Liver (tissue), 9 donors: Measurements from ENCODE around the gene GULP1. TPM values are rescaled to one million over a fixed set of nuclear protein-coding genes. Genes with fewer than 3 reads are reported as not detected.
"Not testable (repeated sequence)": the region's sequence is repeated elsewhere in the genome, so short reads cannot be mapped to it uniquely, and the experiment has no call there.

ENCODE experiments used
- DNase-seq: peaks from one replicate; pipeline ENCODE4 v3.0.0-alpha.2; 2017; ENCODE audit warnings: low spot score
- H3K27ac ChIP-seq, 2 donors: one replicate each; pipeline ENCODE4 v1.7.0; 2013; ENCODE audit warnings: inconsistent platforms in 2 of 2, low read length in 2 of 2, control low read depth in 1 of 2, low read depth in 1 of 2, mild to moderate bottlenecking in 1 of 2
- H3K27me3 ChIP-seq, 4 donors: one replicate each; pipeline versions ENCODE4 v1.6.1 to v1.7.0; 2013; ENCODE audit warnings: low read length in 3 of 4, inconsistent platforms in 1 of 4, mild to moderate bottlenecking in 1 of 4, moderate library complexity in 1 of 4; ENCODE audit not compliant: control insufficient read depth in 4 of 4, insufficient read depth in 4 of 4
- H3K36me3 ChIP-seq, 4 donors: one replicate each; pipeline versions ENCODE4 v1.6.1 to v1.7.0; 2013; ENCODE audit warnings: low read length in 3 of 4, mild to moderate bottlenecking in 3 of 4, low read depth in 1 of 4, moderate library complexity in 1 of 4; ENCODE audit not compliant: control insufficient read depth in 4 of 4, insufficient read depth in 3 of 4
- H3K4me1 ChIP-seq, 4 donors: one replicate each; pipeline versions ENCODE4 v1.6.1 to v1.7.0; 2013; ENCODE audit warnings: low read length in 3 of 4, mild to moderate bottlenecking in 3 of 4, moderate library complexity in 1 of 4; ENCODE audit not compliant: control insufficient read depth in 4 of 4, insufficient read depth in 4 of 4
- H3K4me3 ChIP-seq, 3 donors: one replicate each; pipeline versions ENCODE4 v1.6.1 to v1.7.0; 2013; ENCODE audit warnings: low read length in 3 of 3, control low read depth in 1 of 3, low read depth in 1 of 3, mild to moderate bottlenecking in 1 of 3
- H3K9ac ChIP-seq, 2 donors: one replicate each; pipeline ENCODE4 v1.7.0; 2013; ENCODE audit warnings: low read length in 2 of 2, mild to moderate bottlenecking in 2 of 2, moderate library complexity in 2 of 2, control low read depth in 1 of 2, low read depth in 1 of 2
- H3K9me3 ChIP-seq, 4 donors: one replicate each; pipeline versions ENCODE4 v1.6.1 to v1.7.0; 2013; ENCODE audit warnings: low read length in 3 of 4; ENCODE audit not compliant: control insufficient read depth in 4 of 4
- EGR1 ChIP-seq, 2 donors: IDR thresholded peaks; 2 replicates each; pipeline ENCODE4 v1.6.1; 2016 to 2018; ENCODE audit warnings: antibody characterized with exemption in 2 of 2, low read depth in 2 of 2
- FOXA1 ChIP-seq: IDR thresholded peaks from 2 replicates; pipeline ENCODE4 v1.6.1; 2016; ENCODE audit warnings: antibody characterized with exemption
- FOXA2 ChIP-seq: IDR thresholded peaks from 2 replicates; pipeline ENCODE4 v1.6.1; 2016; ENCODE audit warnings: antibody characterized with exemption
- GABPA ChIP-seq, 2 donors: IDR thresholded peaks in 1 of 2; conservative IDR thresholded peaks in 1 of 2; 2 replicates each; pipeline ENCODE4 v1.6.1; 2016; ENCODE audit warnings: antibody characterized with exemption in 2 of 2, mild to moderate bottlenecking in 1 of 2, moderate library complexity in 1 of 2
- HNF4A ChIP-seq, 2 donors: conservative IDR thresholded peaks; 2 replicates each; pipeline ENCODE4 v1.6.1; 2016; ENCODE audit warnings: antibody characterized with exemption in 2 of 2, mild to moderate bottlenecking in 2 of 2
- HNF4G ChIP-seq: IDR thresholded peaks from 2 replicates; pipeline ENCODE4 v1.6.1; 2016; ENCODE audit warnings: antibody characterized with exemption
- JUND ChIP-seq, 2 donors: IDR thresholded peaks; 2 replicates each; pipeline ENCODE4 v1.6.1; 2016; ENCODE audit warnings: antibody characterized with exemption in 2 of 2
- NR2F2 ChIP-seq: IDR thresholded peaks from 2 replicates; pipeline ENCODE4 v1.6.1; 2016; ENCODE audit warnings: antibody characterized with exemption
- RAD21 ChIP-seq, 2 donors: IDR thresholded peaks; 2 replicates each; pipeline ENCODE4 v1.6.1; 2016; ENCODE audit warnings: antibody characterized with exemption in 2 of 2, mild to moderate bottlenecking in 2 of 2
- RXRA ChIP-seq, 2 donors: IDR thresholded peaks; 2 replicates each; pipeline ENCODE4 v1.6.1; 2017 to 2018; ENCODE audit warnings: antibody characterized with exemption in 2 of 2, mild to moderate bottlenecking in 1 of 2
- SP1 ChIP-seq: IDR thresholded peaks from 2 replicates; pipeline ENCODE4 v1.6.1; 2018; ENCODE audit warnings: antibody characterized with exemption, mild to moderate bottlenecking
- TAF1 ChIP-seq: conservative IDR thresholded peaks from 2 replicates; pipeline ENCODE4 v1.6.1; 2016; ENCODE audit warnings: antibody characterized with exemption, mild to moderate bottlenecking
- YY1 ChIP-seq: IDR thresholded peaks from 2 replicates; pipeline ENCODE4 v1.6.1; 2016; ENCODE audit warnings: antibody characterized with exemption, mild to moderate bottlenecking
- WGBS: extraction: QIAGEN DNeasy Blood & Tissue Kit; methylation state at CpG from one replicate; pipeline ENCODE4 v1.1.7; 2013; 5-methylcytosine and 5-hydroxymethylcytosine counted together
- polyA plus RNA-seq, 2 donors: library from polyadenylated mRNA; stranded (reverse) in 1 of 2; unstranded in 1 of 2; fragments of 200-250 nt in 1 of 2; fragments of >200 nt in 1 of 2; fragmentation: Nextera tagmentation in 1 of 2; extraction: Ambion mirVana in 1 of 2; gene quantifications; one replicate each; pipeline versions ENCODE4 v1.2.1 to v1.2.3, GENCODE V29; 2013 to 2015
- total RNA-seq, 2 donors: library from RNA; depleted of rRNA; stranded (reverse); fragments of >200 nt; gene quantifications; one replicate each; pipeline ENCODE4 v1.2.3, GENCODE V29; 2014
- TF ChIP-seq, protein P1 (sequence below): IDR thresholded peaks from 2 replicates; pipeline ENCODE4 v1.6.1; 2016; ENCODE audit warnings: antibody characterized with exemption
- TF ChIP-seq, protein P2 (sequence below): IDR thresholded peaks from 2 replicates; pipeline ENCODE4 v1.6.1; 2016; ENCODE audit warnings: antibody characterized with exemption
- TF ChIP-seq, protein P3 (sequence below): IDR thresholded peaks from 2 replicates; pipeline ENCODE4 v1.6.1; 2016; ENCODE audit warnings: antibody characterized with exemption
- TF ChIP-seq, protein P4 (sequence below): fragments of 150-350 bp; IDR thresholded peaks from 2 replicates; pipeline ENCODE4 v1.5.1; 2017; ENCODE audit warnings: improper control_type of control experiment, low read depth, low read length; ENCODE audit not compliant: missing input control
- TF ChIP-seq, protein P5 (sequence below): IDR thresholded peaks from 2 replicates; pipeline ENCODE4 v1.6.1; 2016; ENCODE audit warnings: antibody characterized with exemption, mild to moderate bottlenecking
- donor health status: healthy.
- donor health status: healthy.
- donor health status: healthy.
- donor health status: healthy.
- donor health status: healthy.

Gene GULP1
- total and polyA plus RNA-seq, 4 donors: 0.53 to 6.9 (median 0.89) TPM

DNA sequence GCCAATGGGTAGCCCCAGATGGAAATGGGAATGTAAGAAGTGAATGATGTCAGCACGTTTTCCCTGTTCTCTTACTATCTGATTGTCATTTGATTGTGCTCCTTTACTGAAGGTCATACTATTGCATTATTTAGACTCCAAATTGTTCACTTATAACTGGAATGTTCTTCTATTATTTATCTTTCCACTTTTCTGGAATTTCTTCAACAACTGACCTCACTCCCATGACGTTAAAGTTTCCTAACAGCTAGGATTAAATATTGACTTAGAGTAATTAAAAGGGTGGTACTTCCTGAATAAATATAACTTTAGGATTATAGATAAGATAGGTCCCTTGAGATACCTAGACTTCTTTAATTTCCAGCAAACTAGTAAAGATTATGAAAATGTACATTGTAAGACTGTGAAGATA is 10.9 kb upstream of the GULP1 start (continued):
- TF ChIP-seq YY1: no peak
- TF ChIP-seq RXRA (IDR thresholded peaks at IDR 0.05): peak in 1 of 2 donors; percentile 21
- TF ChIP-seq GABPA (IDR thresholded peaks at IDR 0.05 in 1 of 2, conservative IDR thresholded peaks at IDR 0.05 in 1 of 2): no peak
- no peak for TF ChIP-seq TAF1

DNA sequence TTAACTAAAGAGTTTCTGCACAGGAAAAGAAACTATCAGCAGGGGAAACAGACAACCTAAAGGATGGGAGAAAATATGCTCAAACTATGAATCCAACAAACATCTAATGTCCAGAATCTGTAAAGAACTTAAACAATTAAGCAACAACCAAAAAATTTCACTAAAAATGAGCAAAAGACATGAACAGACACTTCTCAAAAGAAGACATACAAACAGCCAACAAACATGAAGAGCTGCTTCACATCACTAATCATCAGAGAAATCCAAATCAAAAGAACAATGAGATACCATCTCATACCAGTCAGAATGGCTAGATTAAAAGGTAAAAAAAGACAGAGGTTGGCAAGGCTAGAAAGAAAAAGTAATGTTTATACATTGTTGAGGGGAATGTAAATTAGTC is 8.8 kb upstream of the GULP1 start:
- H3K9ac ChIP-seq: no peak overlapping the region
- peaks cover 0 to 1% (median 0%) of the 10 kb centered on the region in 4 donors for H3K4me1 ChIP-seq
- peaks cover 0 to 4% (median 1%) of the 10 kb centered on the region in 4 donors for H3K27me3 ChIP-seq
- no peak for DNase-seq
- no peaks in the 10 kb centered on the region for H3K36me3 ChIP-seq
- peaks cover 0 to 3% (median 0%) of the 10 kb centered on the region in 4 donors for H3K9me3 ChIP-seq
- no peak overlapping the region for H3K4me3 ChIP-seq
- H3K27ac ChIP-seq: no peak overlapping the region
- no peak for TF ChIP-seq RAD21 (IDR thresholded peaks at IDR 0.05)
- no peak for TF ChIP-seq FOXA2
- TF ChIP-seq NR2F2: no peak
- TF ChIP-seq, protein P1, sequence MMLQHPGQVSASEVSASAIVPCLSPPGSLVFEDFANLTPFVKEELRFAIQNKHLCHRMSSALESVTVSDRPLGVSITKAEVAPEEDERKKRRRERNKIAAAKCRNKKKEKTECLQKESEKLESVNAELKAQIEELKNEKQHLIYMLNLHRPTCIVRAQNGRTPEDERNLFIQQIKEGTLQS: no peak
- TF ChIP-seq, protein P2, sequence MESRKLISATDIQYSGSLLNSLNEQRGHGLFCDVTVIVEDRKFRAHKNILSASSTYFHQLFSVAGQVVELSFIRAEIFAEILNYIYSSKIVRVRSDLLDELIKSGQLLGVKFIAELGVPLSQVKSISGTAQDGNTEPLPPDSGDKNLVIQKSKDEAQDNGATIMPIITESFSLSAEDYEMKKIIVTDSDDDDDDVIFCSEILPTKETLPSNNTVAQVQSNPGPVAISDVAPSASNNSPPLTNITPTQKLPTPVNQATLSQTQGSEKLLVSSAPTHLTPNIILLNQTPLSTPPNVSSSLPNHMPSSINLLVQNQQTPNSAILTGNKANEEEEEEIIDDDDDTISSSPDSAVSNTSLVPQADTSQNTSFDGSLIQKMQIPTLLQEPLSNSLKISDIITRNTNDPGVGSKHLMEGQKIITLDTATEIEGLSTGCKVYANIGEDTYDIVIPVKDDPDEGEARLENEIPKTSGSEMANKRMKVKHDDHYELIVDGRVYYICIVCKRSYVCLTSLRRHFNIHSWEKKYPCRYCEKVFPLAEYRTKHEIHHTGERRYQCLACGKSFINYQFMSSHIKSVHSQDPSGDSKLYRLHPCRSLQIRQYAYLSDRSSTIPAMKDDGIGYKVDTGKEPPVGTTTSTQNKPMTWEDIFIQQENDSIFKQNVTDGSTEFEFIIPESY: no peak
- no peak for TF ChIP-seq FOXA1
- TF ChIP-seq JUND (IDR thresholded peaks at IDR 0.05): no peak
- TF ChIP-seq, protein P3, sequence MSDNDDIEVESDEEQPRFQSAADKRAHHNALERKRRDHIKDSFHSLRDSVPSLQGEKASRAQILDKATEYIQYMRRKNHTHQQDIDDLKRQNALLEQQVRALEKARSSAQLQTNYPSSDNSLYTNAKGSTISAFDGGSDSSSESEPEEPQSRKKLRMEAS: no peak
- TF ChIP-seq, protein P4, sequence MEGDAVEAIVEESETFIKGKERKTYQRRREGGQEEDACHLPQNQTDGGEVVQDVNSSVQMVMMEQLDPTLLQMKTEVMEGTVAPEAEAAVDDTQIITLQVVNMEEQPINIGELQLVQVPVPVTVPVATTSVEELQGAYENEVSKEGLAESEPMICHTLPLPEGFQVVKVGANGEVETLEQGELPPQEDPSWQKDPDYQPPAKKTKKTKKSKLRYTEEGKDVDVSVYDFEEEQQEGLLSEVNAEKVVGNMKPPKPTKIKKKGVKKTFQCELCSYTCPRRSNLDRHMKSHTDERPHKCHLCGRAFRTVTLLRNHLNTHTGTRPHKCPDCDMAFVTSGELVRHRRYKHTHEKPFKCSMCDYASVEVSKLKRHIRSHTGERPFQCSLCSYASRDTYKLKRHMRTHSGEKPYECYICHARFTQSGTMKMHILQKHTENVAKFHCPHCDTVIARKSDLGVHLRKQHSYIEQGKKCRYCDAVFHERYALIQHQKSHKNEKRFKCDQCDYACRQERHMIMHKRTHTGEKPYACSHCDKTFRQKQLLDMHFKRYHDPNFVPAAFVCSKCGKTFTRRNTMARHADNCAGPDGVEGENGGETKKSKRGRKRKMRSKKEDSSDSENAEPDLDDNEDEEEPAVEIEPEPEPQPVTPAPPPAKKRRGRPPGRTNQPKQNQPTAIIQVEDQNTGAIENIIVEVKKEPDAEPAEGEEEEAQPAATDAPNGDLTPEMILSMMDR: no peak
- TF ChIP-seq, protein P5, sequence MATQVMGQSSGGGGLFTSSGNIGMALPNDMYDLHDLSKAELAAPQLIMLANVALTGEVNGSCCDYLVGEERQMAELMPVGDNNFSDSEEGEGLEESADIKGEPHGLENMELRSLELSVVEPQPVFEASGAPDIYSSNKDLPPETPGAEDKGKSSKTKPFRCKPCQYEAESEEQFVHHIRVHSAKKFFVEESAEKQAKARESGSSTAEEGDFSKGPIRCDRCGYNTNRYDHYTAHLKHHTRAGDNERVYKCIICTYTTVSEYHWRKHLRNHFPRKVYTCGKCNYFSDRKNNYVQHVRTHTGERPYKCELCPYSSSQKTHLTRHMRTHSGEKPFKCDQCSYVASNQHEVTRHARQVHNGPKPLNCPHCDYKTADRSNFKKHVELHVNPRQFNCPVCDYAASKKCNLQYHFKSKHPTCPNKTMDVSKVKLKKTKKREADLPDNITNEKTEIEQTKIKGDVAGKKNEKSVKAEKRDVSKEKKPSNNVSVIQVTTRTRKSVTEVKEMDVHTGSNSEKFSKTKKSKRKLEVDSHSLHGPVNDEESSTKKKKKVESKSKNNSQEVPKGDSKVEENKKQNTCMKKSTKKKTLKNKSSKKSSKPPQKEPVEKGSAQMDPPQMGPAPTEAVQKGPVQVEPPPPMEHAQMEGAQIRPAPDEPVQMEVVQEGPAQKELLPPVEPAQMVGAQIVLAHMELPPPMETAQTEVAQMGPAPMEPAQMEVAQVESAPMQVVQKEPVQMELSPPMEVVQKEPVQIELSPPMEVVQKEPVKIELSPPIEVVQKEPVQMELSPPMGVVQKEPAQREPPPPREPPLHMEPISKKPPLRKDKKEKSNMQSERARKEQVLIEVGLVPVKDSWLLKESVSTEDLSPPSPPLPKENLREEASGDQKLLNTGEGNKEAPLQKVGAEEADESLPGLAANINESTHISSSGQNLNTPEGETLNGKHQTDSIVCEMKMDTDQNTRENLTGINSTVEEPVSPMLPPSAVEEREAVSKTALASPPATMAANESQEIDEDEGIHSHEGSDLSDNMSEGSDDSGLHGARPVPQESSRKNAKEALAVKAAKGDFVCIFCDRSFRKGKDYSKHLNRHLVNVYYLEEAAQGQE: no peak
- no peak for TF ChIP-seq HNF4A (conservative IDR thresholded peaks at IDR 0.05)
- no peak for TF ChIP-seq EGR1 (IDR thresholded peaks at IDR 0.05; ENCODE audit: low read depth in 2 of 2)
- TF ChIP-seq TAF1: no peak
- TF ChIP-seq GABPA (IDR thresholded peaks at IDR 0.05 in 1 of 2, conservative IDR thresholded peaks at IDR 0.05 in 1 of 2): no peak
- no peak for TF ChIP-seq YY1
- no peak for TF ChIP-seq RXRA (IDR thresholded peaks at IDR 0.05)
- TF ChIP-seq SP1: no peak
- no peak for TF ChIP-seq HNF4G

DNA sequence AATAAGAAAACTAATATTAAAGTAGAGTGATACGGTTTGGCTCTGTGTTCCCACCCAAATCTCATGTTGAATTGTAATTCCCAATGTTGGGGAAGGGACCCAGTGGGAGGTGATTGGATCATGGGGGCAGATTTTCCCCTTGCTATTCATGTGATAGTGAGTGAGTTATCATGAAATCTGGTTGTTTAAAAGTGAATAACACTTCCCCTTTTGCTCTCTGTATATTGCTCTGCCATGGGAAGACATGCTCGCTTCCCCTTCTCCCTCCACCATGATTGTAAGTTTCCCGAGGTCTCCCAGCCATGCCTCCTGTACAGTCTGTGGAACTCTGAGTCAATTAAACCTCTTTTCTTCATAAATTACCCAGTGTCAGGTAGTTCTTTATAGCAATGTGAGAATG is 7.4 kb upstream of the GULP1 start:
- H3K4me1 ChIP-seq, H3K9ac ChIP-seq, H3K27me3 ChIP-seq, H3K27ac ChIP-seq, H3K36me3 ChIP-seq, H3K4me3 ChIP-seq, DNase-seq, H3K9me3 ChIP-seq: not testable (repeated sequence)
- WGBS: 78% methylated on average over 3 of the region's 3 CpGs
